Duodenal mucosa (tissue), 2 donors: ENCODE results near the gene CADPS2.

Experiments
- H3K27ac ChIP-seq: one replicate; pipeline ENCODE4 v1.7.0; 2013; ENCODE audit warnings: low read depth, low read length
- H3K27me3 ChIP-seq, 2 donors: one replicate each; pipeline ENCODE4 v1.7.0; 2013; ENCODE audit warnings: low read length in 2 of 2, control low read depth in 1 of 2; ENCODE audit not compliant: insufficient read depth in 2 of 2, control insufficient read depth in 1 of 2
- H3K36me3 ChIP-seq, 2 donors: one replicate each; pipeline ENCODE4 v1.7.0; 2013; ENCODE audit warnings: low read length in 2 of 2, control low read depth in 1 of 2; ENCODE audit not compliant: insufficient read depth in 2 of 2, control insufficient read depth in 1 of 2
- H3K4me1 ChIP-seq, 2 donors: one replicate each; pipeline ENCODE4 v1.7.0; 2013; ENCODE audit warnings: low read length in 2 of 2, control low read depth in 1 of 2; ENCODE audit not compliant: insufficient read depth in 2 of 2, control insufficient read depth in 1 of 2
- H3K4me3 ChIP-seq, 2 donors: one replicate each; pipeline ENCODE4 v1.7.0; 2013; ENCODE audit warnings: low read length in 2 of 2, low read depth in 1 of 2
- H3K9ac ChIP-seq, 2 donors: one replicate each; pipeline ENCODE4 v1.7.0; 2013; ENCODE audit warnings: low read length in 2 of 2, low read depth in 1 of 2
- H3K9me3 ChIP-seq, 2 donors: one replicate each; pipeline ENCODE4 v1.7.0; 2013; ENCODE audit warnings: low read length in 2 of 2, control low read depth in 1 of 2; ENCODE audit not compliant: control insufficient read depth in 1 of 2

CADPS2 gene

DNA sequence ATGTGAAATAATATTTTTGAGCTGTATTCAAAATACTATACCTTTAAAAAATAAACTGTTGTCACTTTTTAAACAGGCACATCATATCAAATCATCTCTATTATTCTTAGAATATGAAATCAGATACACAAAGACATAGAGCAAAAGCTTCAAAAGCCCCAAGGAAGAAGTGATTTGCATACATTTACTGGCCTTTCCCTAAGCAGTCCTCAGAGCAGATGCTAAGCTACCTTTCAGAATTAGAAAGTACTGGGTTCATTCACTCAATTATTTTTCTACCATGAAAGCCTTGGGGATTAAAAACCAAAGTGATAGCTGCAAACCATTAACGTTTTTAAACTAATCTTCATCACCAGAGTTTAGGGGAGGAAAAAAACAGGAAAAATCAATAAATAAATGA lies 127.8 kb downstream of the CADPS2 start:
- Histone ChIP-seq H3K4me1 (no peaks in the 10 kb centered on the region), H3K27me3 (no peaks in the 10 kb centered on the region), H3K9me3 (no peaks in the 10 kb centered on the region), H3K27ac (no peak overlapping the region), H3K36me3 (no peaks in the 10 kb centered on the region), H3K4me3 (no peak overlapping the region), H3K9ac (no peak overlapping the region)

DNA sequence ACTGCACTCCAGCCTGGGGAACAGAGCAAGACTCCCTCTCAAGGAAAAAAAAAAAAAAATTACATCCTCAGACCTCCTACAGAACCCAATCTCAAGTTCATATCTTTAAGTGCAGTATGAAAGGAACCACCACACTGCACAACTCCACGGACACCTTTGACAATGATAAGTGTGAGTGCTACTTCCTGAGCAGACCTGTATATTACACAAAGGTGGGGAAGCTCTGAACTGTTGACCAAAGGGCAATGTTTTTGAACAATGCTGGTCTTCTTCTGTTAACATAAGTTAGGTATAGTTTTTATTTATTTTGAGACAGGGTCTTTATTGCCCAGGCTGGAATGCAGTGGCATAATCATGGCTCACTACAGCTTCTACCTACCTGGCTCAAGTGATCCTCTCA lies 129.4 kb downstream of the CADPS2 start:
- Histone ChIP-seq H3K27me3 (no peaks in the 10 kb centered on the region), H3K4me3 (no peak overlapping the region), H3K36me3 (no peaks in the 10 kb centered on the region), H3K9me3 (no peaks in the 10 kb centered on the region), H3K9ac (no peak overlapping the region), H3K4me1 (no peaks in the 10 kb centered on the region), H3K27ac (no peak overlapping the region)

DNA sequence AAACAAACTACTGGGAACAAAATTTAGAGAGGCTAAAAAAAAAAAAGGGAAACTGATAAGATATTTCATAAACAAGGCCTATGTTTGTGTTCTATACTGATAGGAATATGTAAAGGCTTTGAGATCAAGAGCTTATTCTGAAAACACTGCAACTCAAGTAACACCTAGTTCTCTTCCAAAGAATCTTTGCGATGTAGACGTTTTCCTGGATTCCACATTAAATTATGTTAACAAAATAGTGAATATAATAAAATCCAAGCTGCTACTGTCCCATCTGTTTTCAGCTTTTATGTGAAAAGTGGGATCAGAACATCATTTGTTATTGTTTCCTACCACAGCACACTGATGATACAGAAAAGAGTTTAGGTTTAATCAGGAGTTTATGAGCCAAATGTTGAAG lies 130.6 kb downstream of the CADPS2 start:
- H3K27ac ChIP-seq, result no peak overlapping the region
- H3K4me1 ChIP-seq, result no peaks in the 10 kb centered on the region
- no peaks in the 10 kb centered on the region for H3K9me3 ChIP-seq
- H3K4me3 ChIP-seq, result no peak overlapping the region
- H3K27me3 ChIP-seq, result no peaks in the 10 kb centered on the region
- no peaks in the 10 kb centered on the region for H3K36me3 ChIP-seq
- H3K9ac ChIP-seq, result no peak overlapping the region

DNA sequence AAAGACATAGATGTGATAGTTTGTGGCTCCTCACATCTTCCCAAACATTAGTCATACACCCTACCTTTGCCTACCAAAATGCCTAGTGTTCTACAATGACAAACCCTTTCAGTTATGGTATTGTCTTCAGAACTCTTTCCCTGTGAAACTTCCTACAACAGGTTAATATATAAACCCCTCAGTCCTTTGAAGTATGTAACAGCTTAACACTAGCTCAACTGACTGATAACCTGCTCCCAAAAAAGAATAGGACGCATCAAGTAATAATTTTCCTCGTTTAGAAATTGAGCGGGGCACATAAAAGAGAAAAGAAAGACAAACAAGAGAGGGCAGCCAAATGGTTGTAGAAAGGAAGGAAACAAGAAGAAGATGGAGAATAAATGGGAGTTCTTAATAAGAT lies 133.7 kb downstream of the CADPS2 start:
- Histone ChIP-seq H3K27me3 (no peaks in the 10 kb centered on the region), H3K27ac (no peak overlapping the region), H3K9ac (no peak overlapping the region), H3K36me3 (no peaks in the 10 kb centered on the region), H3K9me3 (no peaks in the 10 kb centered on the region), H3K4me3 (no peak overlapping the region), H3K4me1 (no peaks in the 10 kb centered on the region)

DNA sequence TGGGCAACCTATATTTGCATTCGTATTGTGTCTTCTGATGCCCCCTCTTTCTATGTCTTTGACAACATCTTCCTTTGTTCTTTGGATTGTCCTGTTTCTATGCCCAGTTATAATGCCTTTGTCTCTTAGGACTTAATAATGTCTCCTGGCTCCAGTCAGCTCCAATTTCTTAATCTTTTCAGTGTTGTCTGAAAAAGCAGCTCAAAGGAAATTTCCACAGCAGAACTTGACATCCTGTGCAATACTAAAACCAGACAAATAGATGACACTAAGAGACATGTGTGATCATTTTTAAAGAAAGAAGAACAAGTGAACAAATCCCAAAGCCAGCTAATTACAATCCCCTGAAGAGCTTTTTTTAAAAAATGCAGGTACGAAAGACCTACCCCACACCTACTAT lies 135.9 kb downstream of the CADPS2 start:
- H3K27ac ChIP-seq, result no peak overlapping the region
- H3K27me3 ChIP-seq, result no peaks in the 10 kb centered on the region
- H3K9me3 ChIP-seq, result no peaks in the 10 kb centered on the region
- H3K9ac ChIP-seq, result no peak overlapping the region
- H3K4me1 ChIP-seq, result no peaks in the 10 kb centered on the region
- H3K4me3 ChIP-seq, result no peak overlapping the region
- no peaks in the 10 kb centered on the region for H3K36me3 ChIP-seq

DNA sequence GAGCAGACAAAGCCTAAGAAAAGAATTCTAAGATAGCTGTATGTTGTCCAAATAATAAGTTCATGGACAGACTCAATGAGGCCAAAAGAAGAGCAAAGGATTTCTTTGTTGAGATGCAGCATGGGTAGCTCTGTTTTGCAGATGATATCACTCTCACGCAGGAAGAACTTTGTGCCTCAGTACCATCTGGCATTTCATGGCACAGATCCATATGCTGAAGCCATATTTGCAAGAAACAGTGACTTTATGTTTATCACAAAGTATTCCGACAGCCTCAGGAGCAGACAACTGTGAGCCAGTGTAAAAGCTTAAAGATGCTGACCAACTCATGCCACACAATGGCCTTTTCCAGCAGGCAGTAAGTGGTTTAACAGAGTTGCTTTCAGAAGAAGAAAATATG lies 138.1 kb downstream of the CADPS2 start:
- Histone ChIP-seq H3K4me3 (no peak overlapping the region), H3K9me3 (no peaks in the 10 kb centered on the region), H3K36me3 (no peaks in the 10 kb centered on the region), H3K9ac (no peak overlapping the region), H3K27me3 (no peaks in the 10 kb centered on the region), H3K4me1 (no peaks in the 10 kb centered on the region), H3K27ac (no peak overlapping the region)

DNA sequence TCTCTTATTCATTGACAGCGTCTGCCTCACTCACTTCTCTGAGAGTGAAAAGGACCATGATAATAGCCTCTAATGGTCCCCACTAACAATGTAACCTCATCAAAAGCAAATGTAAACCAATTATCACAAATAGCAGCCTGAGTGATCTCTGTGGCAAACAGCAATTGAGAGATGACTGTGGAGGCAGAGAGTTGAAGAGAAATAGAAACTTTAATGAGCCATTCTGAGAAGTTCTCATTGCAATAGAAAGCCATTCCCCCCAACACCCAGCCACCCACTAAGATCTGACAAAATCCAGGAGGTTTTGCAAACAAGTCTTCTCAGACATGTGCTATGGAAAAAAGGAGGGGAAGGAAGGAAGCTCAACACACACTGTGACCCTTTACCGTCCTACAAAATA lies 139.3 kb downstream of the CADPS2 start:
- no peak overlapping the region for H3K9ac ChIP-seq
- H3K27me3 ChIP-seq, result no peaks in the 10 kb centered on the region
- no peak overlapping the region for H3K27ac ChIP-seq
- H3K4me1 ChIP-seq, result no peaks in the 10 kb centered on the region
- H3K9me3 ChIP-seq, result no peaks in the 10 kb centered on the region
- H3K36me3 ChIP-seq, result no peaks in the 10 kb centered on the region
- no peak overlapping the region for H3K4me3 ChIP-seq

DNA sequence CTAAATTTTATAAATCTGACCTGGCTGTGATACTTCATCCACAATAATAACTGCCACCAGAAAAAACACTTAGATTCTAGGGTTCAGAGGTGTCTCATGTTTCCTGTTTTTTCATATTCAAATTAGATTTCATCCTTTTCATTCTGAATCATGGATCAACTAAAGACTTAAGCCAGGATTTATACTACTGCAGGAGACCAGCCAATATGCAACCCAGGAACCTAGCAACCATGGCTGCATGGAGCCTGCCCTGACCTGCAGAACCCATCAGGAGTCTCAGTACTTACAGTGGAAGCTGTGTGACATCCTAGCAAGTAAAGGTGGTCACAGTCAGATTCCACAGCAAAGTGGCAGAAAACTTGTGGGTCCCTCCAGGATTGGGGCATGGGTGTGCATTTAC lies 143.0 kb downstream of the CADPS2 start:
- Histone ChIP-seq H3K27me3 (no peaks in the 10 kb centered on the region), H3K9ac (no peak overlapping the region)

DNA sequence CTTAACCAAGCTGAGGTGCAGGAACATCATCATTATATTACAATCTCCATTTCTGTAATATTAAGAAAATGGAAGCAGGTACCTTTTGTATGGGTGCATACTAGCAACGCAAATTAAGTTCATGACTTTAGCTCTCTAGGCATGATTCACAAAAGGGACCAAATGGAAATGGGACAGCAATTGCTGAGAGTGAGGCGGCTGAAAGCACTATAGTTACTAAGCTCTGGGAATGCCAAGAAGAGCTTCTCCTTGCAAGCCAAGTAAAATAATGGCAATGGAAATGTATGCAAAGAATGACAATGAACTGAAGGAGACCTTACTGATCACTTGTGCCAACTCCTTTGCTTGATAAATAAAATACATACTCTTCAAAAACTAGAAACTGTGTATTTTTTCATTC lies 147.3 kb downstream of the CADPS2 start:
- no peaks in the 10 kb centered on the region for H3K9me3 ChIP-seq
- H3K36me3 ChIP-seq, result no peaks in the 10 kb centered on the region
- H3K4me3 ChIP-seq, result no peak overlapping the region
- H3K27ac ChIP-seq, result no peak overlapping the region
- H3K9ac ChIP-seq, result no peak overlapping the region
- H3K4me1 ChIP-seq, result no peaks in the 10 kb centered on the region
- no peaks in the 10 kb centered on the region for H3K27me3 ChIP-seq

More for the DNA sequence above, 143.0 kb downstream of the CADPS2 start:
- no peak overlapping the region for H3K4me3 ChIP-seq
- H3K27ac ChIP-seq, result no peak overlapping the region
- no peaks in the 10 kb centered on the region for H3K4me1 ChIP-seq
- H3K36me3 ChIP-seq, result no peaks in the 10 kb centered on the region
- no peaks in the 10 kb centered on the region for H3K9me3 ChIP-seq

DNA sequence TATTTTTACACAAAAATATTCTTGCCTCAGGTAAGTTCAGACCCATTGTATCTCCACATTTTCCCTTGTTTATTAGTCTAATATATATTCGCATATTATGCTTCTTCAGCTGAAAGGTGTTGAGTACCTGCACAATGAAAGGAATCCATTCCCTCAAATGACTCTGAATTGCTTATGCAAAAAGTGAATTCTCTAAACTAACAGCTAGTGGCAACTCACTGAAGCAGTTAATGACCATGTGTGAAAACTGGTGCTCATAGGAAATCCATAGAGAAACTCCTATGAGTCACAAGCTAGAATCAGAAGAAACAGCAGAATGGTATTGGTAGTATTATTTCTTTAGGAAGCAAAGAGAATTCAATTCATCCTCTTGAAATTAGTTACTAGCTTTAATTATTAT lies 150.1 kb downstream of the CADPS2 start:
- no peak overlapping the region for H3K27ac ChIP-seq
- no peak overlapping the region for H3K4me3 ChIP-seq
- no peaks in the 10 kb centered on the region for H3K4me1 ChIP-seq
- no peaks in the 10 kb centered on the region for H3K36me3 ChIP-seq
- no peaks in the 10 kb centered on the region for H3K27me3 ChIP-seq
- H3K9me3 ChIP-seq, result no peaks in the 10 kb centered on the region
- H3K9ac ChIP-seq, result no peak overlapping the region

DNA sequence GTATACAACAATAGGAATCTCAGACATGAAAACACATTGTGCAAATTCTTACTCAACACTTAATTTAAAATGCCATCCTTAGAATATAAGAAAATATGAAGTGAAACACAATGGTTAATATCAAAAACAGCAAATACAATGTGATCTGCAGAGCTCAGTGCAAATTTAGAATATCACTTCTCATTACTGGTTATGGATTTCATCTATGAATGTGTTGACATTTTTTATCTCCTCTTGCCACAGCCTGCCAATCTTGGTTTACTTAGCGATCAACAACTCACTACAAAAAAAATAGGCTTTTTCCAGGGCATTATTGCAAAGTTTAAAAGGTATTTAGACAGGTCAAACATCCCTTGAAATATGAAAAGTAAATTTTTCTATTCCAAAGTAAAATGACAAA lies 158.5 kb downstream of the CADPS2 start:
- H3K4me1 ChIP-seq, result no peaks in the 10 kb centered on the region

More for the DNA sequence above, 158.5 kb downstream of the CADPS2 start:
- no peak overlapping the region for H3K9ac ChIP-seq
- H3K4me3 ChIP-seq, result no peak overlapping the region
- H3K9me3 ChIP-seq, result no peaks in the 10 kb centered on the region
- H3K27me3 ChIP-seq, result no peaks in the 10 kb centered on the region
- no peaks in the 10 kb centered on the region for H3K36me3 ChIP-seq
- no peak overlapping the region for H3K27ac ChIP-seq
